Stimulated activated naive B cell treated with anti-CD40 and anti-IgM and Interleukin-4, amounts not matched to agents 10 μg/mL and 1 μg/mL and 100 μg/mL, for 72 hours (primary cell): ENCODE measurements around the gene SERPINA4.
A peak's percentile ranks its signal among the peaks of the same experiment; 100 is the strongest.

Source experiments
- ATAC-seq, 2 donors: fragments of 150-1000 bp; cut with Tn5 transposase; replicated peaks; 2 replicates each; pipeline ENCODE4 v1.10.0; 2021; ENCODE audit warnings: moderate library complexity in 1 of 2
- DNase-seq: peaks from one replicate; pipeline ENCODE4 v3.0.0; 2021
- H3K27ac Mint-ChIP-seq: one replicate; pipeline ENCODE4 v1.8.0; 2022; ENCODE audit warnings: mild to moderate bottlenecking, mixed read lengths
- H3K27me3 Mint-ChIP-seq, 2 donors: one replicate each; pipeline ENCODE4 v1.8.0; 2022; ENCODE audit warnings: mixed read lengths in 2 of 2
- H3K36me3 Mint-ChIP-seq, 2 donors: one replicate each; pipeline ENCODE4 v1.8.0; 2022; ENCODE audit warnings: mixed read lengths in 2 of 2, mild to moderate bottlenecking in 1 of 2
- H3K4me1 Mint-ChIP-seq, 2 donors: one replicate each; pipeline ENCODE4 v1.8.0; 2022; ENCODE audit warnings: mixed read lengths in 2 of 2, mild to moderate bottlenecking in 1 of 2
- H3K4me3 Mint-ChIP-seq, 2 donors: one replicate each; pipeline ENCODE4 v1.8.0; 2022; ENCODE audit warnings: mild to moderate bottlenecking in 2 of 2, mixed read lengths in 2 of 2, moderate library complexity in 1 of 2
- H3K9me3 Mint-ChIP-seq, 2 donors: one replicate each; pipeline ENCODE4 v1.8.0; 2022; ENCODE audit warnings: mixed read lengths in 2 of 2, mild to moderate bottlenecking in 1 of 2

The SERPINA4 gene

DNA sequence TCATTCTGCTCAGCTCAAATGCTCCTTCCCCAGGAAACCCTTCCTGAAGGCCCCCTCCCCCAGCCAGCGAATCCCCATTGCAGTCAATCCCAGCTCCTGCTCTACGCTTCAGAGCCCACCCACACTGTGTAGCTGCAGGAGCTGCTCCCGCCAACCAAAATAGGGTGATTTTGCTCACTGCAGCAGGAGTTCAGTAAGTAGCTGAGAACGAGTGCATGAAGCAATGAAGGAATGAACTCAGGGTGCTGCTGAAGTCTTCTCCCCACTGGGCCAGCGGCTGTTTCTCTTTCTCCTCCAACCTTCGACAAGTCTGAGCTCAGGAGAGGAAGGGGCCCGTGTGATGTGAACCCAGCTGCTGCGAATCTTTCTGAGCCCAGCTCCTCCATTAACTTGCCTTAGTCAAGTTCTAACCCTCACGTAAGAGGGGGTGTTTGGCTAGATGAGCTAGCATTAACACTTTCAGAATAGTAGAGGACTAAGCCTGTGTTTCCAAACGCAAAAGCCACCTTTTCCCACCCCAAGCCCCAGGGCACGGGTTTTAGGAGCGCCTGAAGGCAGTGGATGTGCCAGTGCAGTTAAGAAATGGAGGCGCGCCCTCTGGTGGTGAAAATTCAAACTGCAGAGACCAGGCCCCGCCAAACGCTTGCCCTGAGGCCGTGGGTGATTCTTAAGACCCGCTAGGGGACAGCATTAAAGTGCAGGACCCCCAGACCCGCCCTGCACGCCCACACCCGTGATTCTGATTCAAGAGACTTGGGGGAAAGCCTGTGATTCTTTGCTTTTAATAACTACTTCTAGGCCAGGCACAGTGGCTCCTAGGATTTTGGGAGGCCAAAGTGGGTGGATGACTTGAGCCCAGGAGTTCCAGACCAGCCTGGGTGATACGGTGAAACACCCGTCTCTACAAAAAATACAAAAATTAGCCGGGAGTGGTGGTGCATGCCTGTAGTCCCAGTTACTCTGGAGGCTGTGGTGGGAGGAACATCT is 11.9 kb upstream of the SERPINA4 start:
- peak; percentile 49 to 76 for ATAC-seq

GRCh38 chr14:94550041-94550440 is 11.2 kb upstream of the SERPINA4 start:
- H3K9me3 Mint-ChIP-seq = peaks cover 13 to 17% of the 10 kb centered on the region in 2 donors
- no peak overlapping the region for H3K4me3 Mint-ChIP-seq
- H3K27ac Mint-ChIP-seq = no peak overlapping the region
- H3K36me3 Mint-ChIP-seq = peaks cover 0 to 1% of the 10 kb centered on the region in 2 donors
- H3K4me1 Mint-ChIP-seq = no peaks in the 10 kb centered on the region
- H3K27me3 Mint-ChIP-seq = peaks cover 32 to 38% of the 10 kb centered on the region in 2 donors
- ATAC-seq = no peak
- DNase-seq = no peak

More for the DNA sequence above, 11.9 kb upstream of the SERPINA4 start:
- no peaks in the 10 kb centered on the region for H3K4me1 Mint-ChIP-seq
- peak; percentile 4 for DNase-seq
- H3K36me3 Mint-ChIP-seq = no peaks in the 10 kb centered on the region
- no peak overlapping the region for H3K4me3 Mint-ChIP-seq
- H3K9me3 Mint-ChIP-seq = peaks cover 10 to 13% of the 10 kb centered on the region in 2 donors
- H3K27ac Mint-ChIP-seq = no peak overlapping the region
- peaks cover 30 to 35% of the 10 kb centered on the region in 2 donors for H3K27me3 Mint-ChIP-seq

GRCh38 chr14:94555991-94556390 is 5.3 kb upstream of the SERPINA4 start:
- peaks cover 35 to 45% of the 10 kb centered on the region in 2 donors for H3K27me3 Mint-ChIP-seq
- DNase-seq = no peak
- no peak for ATAC-seq
- no peak overlapping the region for H3K4me3 Mint-ChIP-seq
- H3K36me3 Mint-ChIP-seq = peaks cover 0 to 5% of the 10 kb centered on the region in 2 donors
- H3K27ac Mint-ChIP-seq = no peak overlapping the region
- H3K4me1 Mint-ChIP-seq = no peaks in the 10 kb centered on the region
- H3K9me3 Mint-ChIP-seq = peaks cover 14 to 24% of the 10 kb centered on the region in 2 donors

- H3K4me1 Mint-ChIP-seq = no peaks in the 10 kb centered on the region
- no peak for DNase-seq
- H3K27me3 Mint-ChIP-seq = peaks cover 26 to 42% of the 10 kb centered on the region in 2 donors
- no peak overlapping the region for H3K27ac Mint-ChIP-seq
- H3K9me3 Mint-ChIP-seq = peaks cover 14 to 24% of the 10 kb centered on the region in 2 donors
- no peak overlapping the region for H3K4me3 Mint-ChIP-seq
- no peak for ATAC-seq
- H3K36me3 Mint-ChIP-seq = peaks cover 0 to 5% of the 10 kb centered on the region in 2 donors
These were observed 3.9 kb upstream of the SERPINA4 start for GRCh38 chr14:94557327-94557726.

DNA sequence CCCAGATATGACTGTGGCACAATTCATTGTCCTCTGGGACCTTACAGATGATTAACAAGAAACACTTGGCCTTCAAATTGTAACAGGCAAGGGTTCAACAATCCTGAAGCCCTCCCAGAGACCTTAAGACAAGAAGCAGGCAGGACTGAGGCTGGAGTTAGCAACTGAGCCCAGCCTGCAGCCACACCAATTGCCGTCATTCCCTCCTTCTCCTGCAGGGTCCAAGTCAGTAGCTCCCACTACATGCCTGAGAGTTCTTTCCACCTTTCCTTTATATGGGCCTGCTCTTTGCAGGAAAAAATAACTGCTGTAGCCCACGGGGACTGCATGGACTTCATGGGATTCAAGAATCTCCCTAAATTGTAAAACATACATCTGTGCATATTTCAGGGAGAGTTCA is 2.4 kb upstream of the SERPINA4 start:
- DNase-seq = no peak
- Mint-ChIP-seq H3K9me3 (peaks cover 12 to 20% of the 10 kb centered on the region in 2 donors), H3K4me3 (no peak overlapping the region), H3K27ac (no peak overlapping the region), H3K4me1 (no peaks in the 10 kb centered on the region), H3K36me3 (peaks cover 0 to 5% of the 10 kb centered on the region in 2 donors), H3K27me3 (peaks cover 21 to 31% of the 10 kb centered on the region in 2 donors)
- ATAC-seq = no peak

GRCh38 chr14:94559638-94560290 is 1.5 kb upstream of the SERPINA4 start:
- Mint-ChIP-seq H3K4me1 (no peaks in the 10 kb centered on the region), H3K27ac (no peak overlapping the region), H3K4me3 (no peak overlapping the region), H3K36me3 (peaks cover 0 to 5% of the 10 kb centered on the region in 2 donors), H3K9me3 (peaks cover 10 to 19% of the 10 kb centered on the region in 2 donors), H3K27me3 (peaks cover 21 to 29% of the 10 kb centered on the region in 2 donors)
- ATAC-seq = no peak
- no peak for DNase-seq

DNA sequence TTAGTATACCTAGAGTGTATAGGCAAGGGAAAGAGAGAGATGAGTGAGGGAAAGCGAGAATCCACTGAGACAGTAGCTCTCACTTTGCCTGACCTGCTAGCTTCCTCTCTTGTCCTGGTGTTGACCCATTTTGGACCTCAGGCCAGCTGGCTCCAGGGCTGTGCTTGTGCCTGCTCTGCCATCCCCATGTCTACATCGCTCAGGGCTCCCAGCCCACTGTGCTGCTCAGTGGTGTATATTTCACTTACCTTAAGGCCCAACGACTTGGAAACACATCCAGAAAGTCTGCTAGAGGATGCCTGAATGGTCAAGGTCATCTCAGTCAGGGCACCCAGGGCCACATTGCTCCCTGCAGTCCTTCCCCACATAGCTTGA is 964 bp upstream of the SERPINA4 start:
- no peak for DNase-seq
- peaks cover 9 to 17% of the 10 kb centered on the region in 2 donors for H3K9me3 Mint-ChIP-seq
- H3K27me3 Mint-ChIP-seq = peaks cover 17 to 25% of the 10 kb centered on the region in 2 donors
- H3K4me3 Mint-ChIP-seq = no peak overlapping the region
- H3K27ac Mint-ChIP-seq = no peak overlapping the region
- no peak for ATAC-seq
- H3K4me1 Mint-ChIP-seq = no peaks in the 10 kb centered on the region
- H3K36me3 Mint-ChIP-seq = peaks cover 0 to 2% of the 10 kb centered on the region in 2 donors

DNA sequence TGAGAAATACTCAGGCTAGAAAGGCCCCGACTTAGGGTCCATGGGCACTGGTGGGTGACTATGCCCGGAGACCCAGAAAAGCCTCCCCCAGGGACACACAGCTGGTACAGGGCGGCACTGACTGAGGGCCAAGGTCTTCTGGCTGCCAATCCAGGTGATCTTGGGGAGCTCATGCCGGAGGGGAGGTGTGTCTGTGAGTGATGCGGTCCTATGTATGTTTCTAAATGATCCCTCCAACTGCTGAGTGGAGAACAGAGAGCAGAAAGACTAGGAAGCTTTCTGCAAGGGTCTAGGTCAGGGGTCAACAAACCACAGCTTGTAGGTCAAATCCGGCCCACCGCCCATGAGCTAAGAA is 391 bp downstream of the SERPINA4 start:
- H3K27me3 Mint-ChIP-seq = peaks cover 6 to 21% of the 10 kb centered on the region in 2 donors
- no peaks in the 10 kb centered on the region for H3K4me1 Mint-ChIP-seq
- no peak overlapping the region for H3K4me3 Mint-ChIP-seq
- no peaks in the 10 kb centered on the region for H3K36me3 Mint-ChIP-seq
- H3K27ac Mint-ChIP-seq = no peak overlapping the region
- DNase-seq = no peak
- H3K9me3 Mint-ChIP-seq = peaks cover 3 to 13% of the 10 kb centered on the region in 2 donors
- no peak for ATAC-seq

DNA sequence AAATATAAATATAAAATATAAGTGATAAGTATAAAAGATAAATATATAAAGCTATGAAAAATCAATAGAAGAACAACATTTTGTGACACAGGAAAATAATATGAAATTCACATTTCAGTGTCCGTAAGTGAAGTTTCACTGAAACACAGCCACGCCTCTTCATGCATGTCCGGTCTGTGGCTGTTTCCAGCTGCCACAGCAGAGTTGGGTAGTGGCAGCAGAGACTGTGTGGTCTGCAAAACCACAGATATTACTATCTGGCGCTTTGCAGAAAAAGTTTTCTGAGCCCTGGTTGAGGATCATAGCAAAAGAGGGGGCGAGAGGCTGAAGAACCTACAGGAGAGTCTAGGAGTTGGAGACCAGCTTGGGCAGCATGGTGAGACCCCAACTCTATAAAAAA is 780 bp downstream of the SERPINA4 start:
- Mint-ChIP-seq H3K4me1 (no peaks in the 10 kb centered on the region), H3K9me3 (peaks cover 3 to 13% of the 10 kb centered on the region in 2 donors), H3K4me3 (no peak overlapping the region), H3K27me3 (peaks cover 6 to 21% of the 10 kb centered on the region in 2 donors), H3K27ac (no peak overlapping the region), H3K36me3 (no peaks in the 10 kb centered on the region)
- no peak for ATAC-seq
- DNase-seq = no peak

DNA sequence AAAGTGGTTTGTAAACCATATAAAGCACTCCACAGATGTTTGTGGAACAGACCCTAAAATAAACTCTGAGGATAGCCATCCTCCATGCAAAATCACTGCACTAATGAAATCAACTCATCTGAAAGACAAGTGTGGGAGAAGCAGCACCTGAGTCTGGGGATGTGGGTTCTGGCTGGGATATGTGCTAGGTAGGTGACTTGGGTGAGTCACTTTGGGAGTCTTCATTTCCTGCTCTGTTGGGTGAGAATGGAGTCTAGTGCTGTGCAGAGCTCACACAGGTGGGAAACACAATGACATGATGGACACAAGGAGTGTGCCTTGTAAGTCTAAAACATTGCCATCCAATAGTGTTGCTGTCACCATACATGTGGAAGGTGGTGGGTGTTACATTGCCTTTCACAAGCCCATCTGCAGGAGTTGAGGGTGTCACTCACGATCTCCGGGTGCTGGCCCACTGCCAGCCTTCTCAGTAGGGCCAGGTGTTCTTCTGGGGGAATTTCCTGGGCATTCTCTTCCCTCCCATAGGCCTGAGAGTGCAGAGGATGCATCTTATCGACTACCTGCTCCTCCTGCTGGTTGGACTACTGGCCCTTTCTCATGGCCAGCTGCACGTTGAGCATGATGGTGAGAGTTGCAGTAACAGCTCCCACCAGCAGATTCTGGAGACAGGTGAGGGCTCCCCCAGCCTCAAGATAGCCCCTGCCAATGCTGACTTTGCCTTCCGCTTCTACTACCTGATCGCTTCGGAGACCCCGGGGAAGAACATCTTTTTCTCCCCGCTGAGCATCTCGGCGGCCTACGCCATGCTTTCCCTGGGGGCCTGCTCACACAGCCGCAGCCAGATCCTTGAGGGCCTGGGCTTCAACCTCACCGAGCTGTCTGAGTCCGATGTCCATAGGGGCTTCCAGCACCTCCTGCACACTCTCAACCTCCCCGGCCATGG is 2.0 kb downstream of the SERPINA4 start:
- Mint-ChIP-seq H3K27me3 (peaks cover 6 to 21% of the 10 kb centered on the region in 2 donors), H3K36me3 (no peaks in the 10 kb centered on the region), H3K9me3 (peaks cover 3 to 13% of the 10 kb centered on the region in 2 donors), H3K4me1 (no peaks in the 10 kb centered on the region), H3K27ac (no peak overlapping the region), H3K4me3 (no peak overlapping the region)
- DNase-seq (no peak), ATAC-seq (no peak)

- no peak for ATAC-seq
- no peaks in the 10 kb centered on the region for H3K36me3 Mint-ChIP-seq
- DNase-seq = no peak
- H3K4me3 Mint-ChIP-seq = no peak overlapping the region
- no peak overlapping the region for H3K27ac Mint-ChIP-seq
- H3K9me3 Mint-ChIP-seq = peaks cover 3 to 13% of the 10 kb centered on the region in 2 donors
- H3K27me3 Mint-ChIP-seq = peaks cover 3 to 17% of the 10 kb centered on the region in 2 donors
- no peaks in the 10 kb centered on the region for H3K4me1 Mint-ChIP-seq
These were observed 3.1 kb downstream of the SERPINA4 start for GRCh38 chr14:94564381-94564780.

DNA sequence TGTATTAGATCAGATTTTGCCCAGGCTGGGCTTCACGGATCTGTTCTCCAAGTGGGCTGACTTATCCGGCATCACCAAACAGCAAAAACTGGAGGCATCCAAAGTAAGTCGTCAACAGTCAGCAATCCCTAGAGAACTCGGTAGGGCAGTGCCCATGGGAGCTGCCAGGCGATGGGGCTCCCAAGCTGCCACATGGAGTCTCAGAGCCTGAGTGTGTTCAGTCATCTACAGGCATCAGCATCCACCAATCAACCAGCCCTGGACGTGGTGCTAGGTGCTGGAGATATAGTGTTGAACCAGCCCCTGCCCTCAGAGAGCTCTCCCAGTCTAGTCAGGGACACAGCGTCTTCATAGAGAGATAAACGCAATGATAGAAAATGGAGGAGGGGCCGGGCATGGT is 6.9 kb downstream of the SERPINA4 start:
- no peak for ATAC-seq
- H3K27me3 Mint-ChIP-seq = peaks cover 0 to 6% of the 10 kb centered on the region in 2 donors

GRCh38 chr14:94569381-94570001 is 8.2 kb downstream of the SERPINA4 start:
- DNase-seq = no peak
- ATAC-seq = no peak
- no peaks in the 10 kb centered on the region for H3K4me1 Mint-ChIP-seq
- peaks cover 3 to 10% of the 10 kb centered on the region in 2 donors for H3K9me3 Mint-ChIP-seq
- H3K4me3 Mint-ChIP-seq = no peak overlapping the region
- H3K27ac Mint-ChIP-seq = no peak overlapping the region
- no peaks in the 10 kb centered on the region for H3K36me3 Mint-ChIP-seq
- H3K27me3 Mint-ChIP-seq = peaks cover 0 to 3% of the 10 kb centered on the region in 2 donors

More for the DNA sequence above, 6.9 kb downstream of the SERPINA4 start:
- H3K4me3 Mint-ChIP-seq = no peak overlapping the region
- no peaks in the 10 kb centered on the region for H3K36me3 Mint-ChIP-seq
- H3K27ac Mint-ChIP-seq = no peak overlapping the region
- peaks cover 3 to 13% of the 10 kb centered on the region in 2 donors for H3K9me3 Mint-ChIP-seq
- H3K4me1 Mint-ChIP-seq = no peaks in the 10 kb centered on the region
- no peak for DNase-seq
